HL-60/S4 treated with retinoic acid at 250 ng/mL for 4 days and 3 days (cell line): ENCODE data around the gene TMEM95.

ENCODE experiments used
- in situ Hi-C: fragments of 300-500 bp; cut with MboI; formaldehyde crosslinking; loops from 2 replicates; pipeline ENCODE4 v1.7.0; 2022; ENCODE audit warnings: low sequenced_read_pairs

The TMEM95 gene

DNA sequence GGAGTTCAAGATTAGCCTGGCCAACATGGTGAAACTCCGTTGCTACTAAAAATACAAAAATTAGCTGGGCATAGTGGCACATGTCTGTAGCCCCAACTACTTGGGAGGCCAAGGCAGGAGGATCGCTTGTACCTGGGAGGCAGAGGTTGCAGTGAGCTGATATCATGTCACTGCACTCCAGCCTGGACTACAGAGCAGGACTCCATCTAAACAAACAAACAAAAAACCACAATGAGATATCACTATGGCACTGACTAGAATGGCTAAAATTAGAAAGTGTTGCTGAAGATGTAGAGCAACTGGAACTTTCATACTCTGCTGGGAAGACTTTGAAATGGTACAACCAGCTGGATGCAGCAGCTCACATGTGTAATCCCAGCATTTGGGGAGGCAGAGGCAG, 19.4 kb downstream of the TMEM95 start:
- in situ Hi-C loops = no loop called here

DNA sequence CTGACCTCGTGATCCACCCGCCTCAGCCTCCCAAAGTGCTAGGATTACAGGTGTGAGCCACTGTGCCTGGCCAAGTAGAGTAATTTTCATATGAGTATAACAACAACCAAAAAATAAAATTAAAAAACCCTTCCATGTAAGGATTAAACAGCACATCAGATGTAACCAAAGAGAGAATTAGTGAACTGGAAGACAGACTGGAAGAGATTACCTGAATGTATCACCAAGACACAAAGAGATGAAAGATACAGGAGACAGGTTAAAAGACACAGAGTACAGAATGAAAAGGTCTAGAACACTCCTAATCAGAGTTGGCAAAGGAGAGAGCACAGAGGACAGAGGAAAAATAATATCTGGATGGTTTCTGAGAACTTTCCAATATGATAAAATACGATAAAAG, 24.2 kb downstream of the TMEM95 start:
- in situ Hi-C loops = no loop called here

DNA sequence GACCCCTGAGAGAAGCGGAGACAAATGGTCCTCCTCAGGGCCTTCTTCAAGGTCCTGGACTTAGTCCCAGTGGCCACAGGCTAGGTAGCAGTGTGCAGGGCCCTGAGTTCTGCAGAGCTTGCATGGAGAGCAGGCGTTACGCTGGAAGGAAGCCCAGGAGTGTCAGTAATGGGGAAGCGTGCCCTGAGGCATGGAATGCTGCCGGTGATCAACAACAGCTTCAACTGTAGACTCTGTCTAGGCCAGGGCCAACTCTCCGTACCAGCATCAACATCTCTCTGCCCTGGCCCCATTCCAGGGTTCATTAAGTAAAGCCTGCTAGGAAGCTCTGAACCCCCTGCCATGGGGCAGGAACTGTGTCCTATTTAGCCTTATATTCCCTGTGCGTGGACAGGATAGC, 25.4 kb downstream of the TMEM95 start:
- in situ Hi-C loops = no loop called here

DNA sequence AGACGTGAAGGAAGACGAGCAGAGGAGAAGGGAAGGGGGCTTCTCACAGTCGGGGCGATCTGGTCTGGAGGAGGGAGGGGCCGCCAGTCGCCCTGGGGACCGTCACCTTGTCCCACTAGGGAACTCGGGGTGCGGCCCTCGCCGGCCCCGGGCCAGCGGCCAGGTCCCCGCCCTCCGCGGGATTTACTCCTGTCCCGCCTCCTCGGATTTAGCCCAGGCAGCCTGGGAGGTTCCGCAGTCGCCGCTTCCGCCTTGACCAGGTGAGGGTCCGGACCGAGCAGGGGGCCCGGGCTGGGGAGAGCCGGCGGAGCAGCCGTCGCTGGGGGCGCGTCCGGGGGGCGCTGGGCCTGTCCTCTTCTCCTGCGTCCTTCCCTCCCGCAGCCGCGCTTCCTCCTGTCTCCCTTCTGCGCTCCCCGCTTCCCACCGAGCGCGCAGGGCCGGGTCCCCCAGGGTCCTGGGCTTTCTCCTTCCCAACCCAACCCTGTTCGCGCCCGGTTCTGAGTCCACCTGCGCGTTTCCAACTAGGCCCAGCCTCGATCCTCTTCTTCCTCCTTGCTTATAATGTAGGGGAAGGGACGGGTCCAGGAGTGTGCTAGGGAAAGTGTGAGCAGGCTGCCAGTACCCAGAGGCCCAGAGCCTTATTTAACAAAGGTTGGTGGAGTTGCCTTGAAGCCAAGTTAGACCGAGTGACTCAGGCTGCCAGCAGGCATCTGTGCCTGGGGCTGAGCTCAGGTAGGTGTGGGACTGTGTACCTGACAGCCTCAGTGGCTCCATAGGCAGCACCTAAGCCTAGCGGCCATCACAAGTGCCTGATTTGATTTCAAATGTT, 26.1 kb downstream of the TMEM95 start, which contains the start of gene TNK1:
TSS of gene TNK1 (plus strand) at position 235 of the 829 bp plus-strand sequence. CDS start 1,838 bp downstream, outside the sequence.
- in situ Hi-C loops = no loop called here

DNA sequence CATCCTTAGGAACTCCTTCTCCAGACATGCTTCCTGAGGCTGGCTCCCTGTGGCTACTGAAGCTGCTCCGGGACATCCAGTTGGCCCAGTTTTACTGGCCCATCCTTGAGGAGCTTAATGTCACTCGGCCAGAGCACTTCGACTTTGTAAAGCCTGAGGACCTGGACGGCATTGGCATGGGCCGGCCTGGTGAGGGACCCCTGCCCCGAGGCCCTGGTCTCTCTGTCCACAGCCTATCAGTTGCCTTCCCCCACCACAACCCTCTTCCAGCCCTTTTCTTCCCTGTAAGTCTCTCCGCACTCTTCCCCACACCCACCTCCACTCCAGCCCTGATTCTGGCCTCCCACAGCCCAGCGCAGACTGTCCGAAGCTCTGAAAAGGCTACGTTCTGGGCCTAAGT, 27.9 kb downstream of the TMEM95 start:
- in situ Hi-C loops = no loop called here

DNA sequence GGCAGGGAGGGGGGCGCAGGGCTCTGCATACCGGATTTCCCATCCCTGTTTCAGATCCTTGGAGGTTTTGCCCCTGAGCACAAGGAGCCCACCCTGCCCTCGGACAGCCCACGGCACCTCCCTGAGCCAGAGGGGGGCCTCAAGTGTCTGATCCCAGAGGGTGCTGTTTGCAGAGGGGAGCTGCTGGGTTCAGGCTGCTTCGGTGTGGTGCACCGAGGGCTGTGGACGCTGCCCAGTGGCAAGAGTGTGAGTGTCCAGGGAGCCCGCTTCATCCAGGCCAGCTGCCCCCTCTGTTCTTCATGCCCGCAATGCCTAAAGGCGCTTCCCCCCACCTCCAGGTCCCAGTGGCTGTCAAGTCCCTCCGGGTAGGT, 28.4 kb downstream of the TMEM95 start:
- in situ Hi-C loops = no loop called here

DNA sequence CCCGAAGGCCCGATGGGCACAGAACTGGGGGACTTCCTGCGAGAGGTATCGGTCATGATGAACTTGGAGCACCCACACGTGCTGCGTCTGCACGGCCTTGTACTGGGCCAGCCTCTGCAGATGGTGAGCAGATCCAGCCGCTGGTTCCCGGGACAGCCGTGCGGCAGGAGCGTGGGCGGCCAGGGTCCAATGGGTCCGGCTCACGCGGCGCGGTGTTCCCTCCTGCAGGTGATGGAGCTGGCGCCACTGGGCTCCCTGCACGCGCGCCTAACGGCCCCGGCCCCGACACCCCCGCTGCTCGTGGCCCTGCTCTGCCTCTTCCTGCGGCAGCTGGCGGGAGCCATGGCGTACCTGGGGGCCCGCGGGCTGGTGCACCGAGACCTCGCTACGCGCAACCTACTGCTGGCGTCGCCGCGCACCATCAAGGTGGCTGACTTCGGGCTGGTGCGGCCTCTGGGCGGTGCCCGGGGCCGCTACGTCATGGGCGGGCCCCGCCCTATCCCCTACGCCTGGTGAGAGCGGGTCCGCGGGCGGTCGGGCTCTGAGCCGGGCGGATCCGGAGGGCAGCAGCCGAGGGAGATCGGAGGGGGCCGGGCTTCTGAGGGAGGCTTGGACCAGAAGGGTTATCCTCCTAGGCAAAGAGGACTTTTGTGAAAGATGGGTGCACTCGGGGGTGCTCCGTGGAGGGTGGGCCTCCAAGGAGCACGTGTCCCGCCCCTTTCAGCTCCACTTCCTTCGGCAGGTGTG, 29.0 kb downstream of the TMEM95 start:
- in situ Hi-C loops = no loop called here

DNA sequence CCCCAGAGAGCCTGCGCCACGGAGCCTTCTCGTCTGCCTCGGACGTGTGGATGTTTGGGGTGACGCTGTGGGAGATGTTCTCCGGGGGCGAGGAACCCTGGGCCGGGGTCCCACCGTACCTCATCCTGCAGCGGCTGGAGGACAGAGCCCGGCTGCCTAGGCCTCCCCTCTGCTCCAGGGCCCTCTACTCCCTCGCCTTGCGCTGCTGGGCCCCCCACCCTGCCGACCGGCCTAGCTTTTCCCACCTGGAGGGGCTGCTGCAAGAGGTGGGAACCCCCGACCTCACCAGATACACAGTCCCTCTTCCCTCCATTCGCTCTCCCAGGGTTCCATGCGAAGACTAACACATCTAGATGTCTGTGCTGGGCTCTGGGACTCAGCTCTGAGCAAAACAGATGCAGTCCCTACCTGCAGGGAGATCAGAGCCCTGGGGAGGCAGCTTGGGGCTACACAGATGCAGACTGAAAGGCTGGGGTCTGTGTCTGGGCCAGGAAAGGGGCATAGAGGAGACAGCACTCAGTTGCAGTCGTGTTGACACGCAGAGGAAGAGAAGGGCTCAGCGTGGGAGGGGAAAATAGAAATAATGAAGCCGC, 29.6 kb downstream of the TMEM95 start:
- in situ Hi-C loops = no loop called here

DNA sequence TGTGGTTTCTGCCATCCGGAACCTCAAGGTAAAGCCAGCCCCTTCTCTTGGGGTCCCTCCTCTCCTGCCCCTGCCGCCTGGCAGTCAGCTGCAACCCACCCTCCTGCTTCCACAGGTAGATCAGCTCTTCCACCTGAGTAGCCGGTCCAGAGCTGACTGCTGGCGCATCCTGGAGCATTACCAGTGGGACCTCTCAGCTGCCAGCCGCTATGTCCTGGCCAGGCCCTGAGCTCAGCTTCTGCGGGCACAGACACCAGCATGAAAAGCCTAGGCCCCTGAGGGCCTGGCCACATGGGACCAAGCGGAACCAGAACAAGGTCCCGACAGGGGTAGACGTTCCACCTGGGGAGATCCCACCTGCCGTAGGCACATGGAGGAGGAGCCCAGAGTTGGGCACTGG, 33.9 kb downstream of the TMEM95 start:
- in situ Hi-C loops = no loop called here

DNA sequence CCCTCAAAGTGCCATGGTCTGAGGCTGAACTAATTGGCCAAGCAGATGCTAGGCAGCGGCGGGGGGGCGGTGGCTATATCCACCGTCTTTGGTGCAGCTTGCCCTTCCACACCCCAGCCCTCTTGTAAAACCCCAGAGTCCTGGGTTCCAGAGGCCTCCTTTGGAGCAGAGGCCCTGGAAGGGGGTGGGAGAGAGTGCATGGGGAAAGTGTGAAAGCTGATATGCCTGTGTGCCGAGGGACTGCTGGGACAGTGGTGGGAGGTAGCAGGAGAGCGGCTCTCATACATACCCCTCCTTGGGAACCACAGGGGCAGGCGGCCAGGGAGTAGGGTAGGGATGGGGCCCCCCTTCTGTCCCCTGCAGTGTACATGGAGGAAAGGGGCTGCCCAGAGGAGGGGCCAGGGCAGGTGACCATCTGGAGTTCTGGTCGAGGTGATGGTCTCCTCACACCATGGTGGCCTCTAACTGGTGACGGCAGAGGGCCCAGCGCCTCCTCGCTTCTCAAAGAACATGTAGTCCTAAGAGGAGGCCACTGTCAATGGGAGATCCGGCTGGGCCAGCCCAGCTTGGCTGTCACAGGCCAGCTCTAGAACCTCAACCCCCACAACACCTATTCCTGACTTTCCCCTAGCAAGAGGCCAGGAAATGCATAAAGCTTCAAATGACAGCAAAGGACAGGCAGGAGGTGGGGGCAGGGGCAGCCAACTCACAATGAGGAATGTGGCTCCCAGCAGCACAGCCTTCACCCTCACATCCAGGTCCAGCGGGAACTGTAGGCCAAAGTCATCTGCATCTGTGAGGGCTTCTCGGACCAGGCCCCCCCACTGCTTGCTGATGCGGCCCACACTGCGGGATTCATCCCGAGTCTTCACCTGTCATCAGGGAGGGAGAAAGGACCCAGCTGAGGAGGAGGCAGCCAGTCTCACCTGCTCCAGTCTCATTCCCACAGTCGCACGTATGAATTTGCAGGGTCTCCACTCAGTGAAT, 35.3 kb downstream of the TMEM95 start:
- in situ Hi-C loops = no loop called here

DNA sequence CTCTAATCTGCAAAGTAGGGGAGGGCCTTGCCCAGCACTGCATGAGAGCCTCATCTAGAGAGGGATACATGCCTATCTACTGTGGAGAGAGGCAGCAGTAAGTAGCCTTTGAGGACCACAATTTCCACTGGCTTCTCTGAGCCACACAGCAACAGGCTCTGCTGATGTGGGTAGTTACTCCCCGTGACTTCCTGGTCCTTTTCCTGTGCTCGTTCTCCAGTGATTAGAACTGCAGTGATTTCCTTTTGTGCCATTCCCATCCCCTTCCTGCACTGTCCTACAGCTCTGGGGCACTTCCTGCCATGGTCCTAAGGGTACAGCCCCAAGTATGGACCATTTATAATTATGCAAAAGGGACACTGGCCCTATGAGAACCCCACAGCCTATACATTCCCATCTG, 36.4 kb downstream of the TMEM95 start:
- in situ Hi-C loops = no loop called here

DNA sequence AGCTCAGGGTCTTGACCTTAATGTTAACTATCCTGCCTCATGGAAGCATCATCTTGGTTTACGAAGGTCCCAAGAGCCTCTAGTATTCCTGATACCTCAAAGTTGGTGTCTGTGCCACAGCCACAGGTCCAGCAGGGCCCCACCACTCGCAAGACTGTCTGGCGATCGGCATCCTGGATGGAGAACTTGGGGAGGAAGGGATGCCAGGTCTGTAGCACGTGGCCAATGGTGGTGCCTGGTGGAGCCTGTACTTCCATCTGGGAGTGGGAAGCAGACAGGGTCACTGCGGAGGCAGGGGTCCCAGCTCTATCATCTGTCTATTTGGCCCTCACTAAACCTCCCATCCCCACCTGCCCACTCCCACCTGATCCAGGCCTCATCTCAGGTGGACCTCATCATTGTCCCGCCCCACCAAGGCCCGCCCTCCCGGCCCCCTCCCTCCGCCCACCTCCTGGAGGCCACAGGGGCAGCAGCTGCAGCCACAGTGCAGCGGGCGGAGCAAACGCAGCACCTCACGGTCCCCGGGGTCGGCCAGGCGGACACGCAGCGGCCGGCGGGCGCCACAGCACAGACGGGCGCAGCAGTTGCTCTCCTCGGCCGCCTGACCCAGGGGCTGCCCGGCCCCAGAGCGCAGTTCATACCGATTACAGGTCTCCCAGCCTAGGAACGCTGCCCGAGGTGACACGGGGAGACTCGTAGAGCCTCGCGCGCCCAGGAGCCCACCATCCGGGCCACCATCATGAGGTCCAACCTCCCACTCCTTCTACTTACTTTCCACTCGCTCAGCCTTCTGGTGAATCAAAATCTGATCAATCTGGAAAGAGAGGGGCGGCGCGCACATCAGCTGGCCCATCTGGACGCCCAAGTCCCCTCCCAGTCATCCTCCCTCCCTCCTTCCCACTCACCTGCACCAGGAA, 38.0 kb downstream of the TMEM95 start:
- in situ Hi-C loops = no loop called here

DNA sequence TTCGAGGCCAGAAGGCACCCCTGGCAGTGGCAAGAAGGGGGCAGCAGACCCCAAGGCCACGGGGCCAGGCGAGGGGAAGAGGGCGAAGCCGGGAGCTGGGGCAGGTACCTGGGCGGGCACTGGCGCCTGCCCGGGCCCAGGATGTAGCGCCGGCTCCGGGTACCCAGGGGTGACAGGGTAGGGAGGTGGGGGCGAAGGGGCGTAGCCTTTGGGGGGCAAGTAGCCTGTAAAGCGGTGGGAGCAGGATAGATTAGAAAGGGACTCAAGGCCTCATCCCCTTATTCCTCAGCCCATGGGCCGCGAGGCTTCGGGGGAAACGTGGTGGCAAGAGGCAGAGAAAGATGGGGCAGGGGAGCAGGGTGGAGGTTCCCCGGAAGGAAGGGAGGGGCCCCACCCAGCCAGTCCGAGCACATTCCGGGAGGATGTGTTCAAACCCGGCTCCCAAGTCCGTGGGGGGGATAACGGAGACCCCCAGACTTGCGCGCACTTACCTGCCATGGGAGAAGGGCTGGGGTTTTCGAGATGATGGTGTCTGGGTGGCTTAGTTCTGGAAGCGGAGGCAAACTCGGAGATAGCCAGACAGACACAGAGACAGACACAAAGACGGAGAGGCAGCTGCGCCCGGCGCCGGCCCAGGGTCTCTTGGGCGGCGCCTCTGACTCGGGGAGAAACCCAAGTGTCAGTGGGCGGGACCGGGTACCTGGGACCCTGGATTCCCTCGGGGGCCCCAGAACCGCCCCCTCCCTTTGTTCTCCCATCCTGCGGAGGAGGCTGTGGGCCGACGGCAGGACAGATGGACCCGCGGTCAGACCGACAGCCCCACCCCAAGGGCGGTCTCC, 38.9 kb downstream of the TMEM95 start:
- in situ Hi-C loops = no loop called here

DNA sequence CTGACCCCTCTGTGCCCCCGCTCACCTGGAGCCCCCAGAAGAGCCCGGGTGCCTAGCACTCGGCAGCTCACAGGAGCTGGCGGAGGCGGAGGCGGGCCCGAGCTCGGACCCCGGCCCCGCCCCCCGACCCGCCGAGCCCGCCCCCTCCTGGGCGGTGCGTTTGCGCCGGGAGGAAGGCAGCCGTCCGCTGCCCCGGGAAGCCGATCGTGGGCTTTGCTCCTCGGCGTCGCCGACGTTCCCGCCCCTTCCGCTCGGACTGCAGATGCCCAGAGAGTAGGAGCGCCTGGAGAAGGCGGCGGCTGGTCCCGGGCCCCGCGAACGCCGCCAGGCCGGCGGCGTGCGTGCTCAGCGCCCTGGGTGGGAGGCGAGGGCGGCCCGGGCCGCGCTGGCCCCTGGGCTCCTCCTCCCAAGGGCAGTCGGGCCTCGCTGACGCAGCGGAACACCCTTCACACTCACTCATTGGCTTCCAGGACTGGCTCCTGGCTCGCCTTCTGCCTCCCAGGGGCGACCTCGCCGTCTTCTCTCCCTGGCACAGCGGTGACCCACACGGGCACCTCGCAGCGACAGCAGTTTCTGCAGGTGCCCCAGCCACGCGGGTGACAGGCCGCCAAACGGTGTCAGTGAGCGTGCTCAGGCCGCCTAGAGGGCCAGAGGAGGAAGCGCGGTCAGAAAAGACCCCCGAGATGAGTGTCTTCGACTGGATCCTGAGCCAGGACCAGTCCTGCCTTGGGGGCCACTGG, 39.7 kb downstream of the TMEM95 start, which contains the start of gene PLSCR3:
TSS of gene PLSCR3 (minus strand) at position 74 of the 740 bp plus-strand sequence. CDS start 415 bp downstream, outside the sequence.
- in situ Hi-C loops = no loop called here

DNA sequence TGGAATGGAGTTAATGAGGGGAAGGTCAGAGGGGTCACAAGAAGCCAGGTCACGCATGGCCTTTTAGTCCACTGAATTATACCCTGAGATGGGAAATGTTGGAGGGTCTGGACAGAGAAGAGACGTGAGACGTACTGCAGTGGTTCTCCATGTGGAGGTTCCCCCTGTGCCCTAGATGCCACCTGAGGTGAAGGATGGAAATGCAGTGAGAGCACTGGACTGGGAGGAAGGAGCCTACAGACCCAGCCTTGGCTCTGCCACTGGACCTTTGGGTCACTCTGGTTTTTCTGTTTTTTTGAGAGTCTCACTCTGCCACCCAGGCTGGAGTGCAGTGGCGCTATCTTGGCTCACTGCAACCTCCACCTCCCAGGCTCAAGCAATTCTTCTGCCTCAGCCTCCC, 41.2 kb downstream of the TMEM95 start:
- in situ Hi-C loops = no loop called here

DNA sequence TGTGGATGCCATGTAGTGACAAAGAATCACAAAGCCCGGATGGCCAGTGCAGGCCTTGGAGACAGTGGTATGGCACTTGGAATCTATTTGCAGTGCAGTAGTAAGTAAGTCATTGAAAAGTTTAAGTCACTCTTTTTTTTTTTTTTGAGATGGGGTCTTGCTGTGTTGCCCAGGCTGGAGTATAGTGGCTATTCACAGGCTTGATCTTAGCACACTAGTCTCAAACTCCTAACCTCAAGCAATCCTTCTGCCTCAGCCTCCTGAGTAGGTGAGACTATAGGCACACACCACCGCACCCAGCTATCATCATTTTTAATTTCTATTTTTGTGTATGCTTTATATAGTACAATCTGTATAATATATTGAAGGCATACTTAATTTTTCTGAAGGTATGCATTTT, 43.7 kb downstream of the TMEM95 start:
- in situ Hi-C loops = no loop called here

DNA sequence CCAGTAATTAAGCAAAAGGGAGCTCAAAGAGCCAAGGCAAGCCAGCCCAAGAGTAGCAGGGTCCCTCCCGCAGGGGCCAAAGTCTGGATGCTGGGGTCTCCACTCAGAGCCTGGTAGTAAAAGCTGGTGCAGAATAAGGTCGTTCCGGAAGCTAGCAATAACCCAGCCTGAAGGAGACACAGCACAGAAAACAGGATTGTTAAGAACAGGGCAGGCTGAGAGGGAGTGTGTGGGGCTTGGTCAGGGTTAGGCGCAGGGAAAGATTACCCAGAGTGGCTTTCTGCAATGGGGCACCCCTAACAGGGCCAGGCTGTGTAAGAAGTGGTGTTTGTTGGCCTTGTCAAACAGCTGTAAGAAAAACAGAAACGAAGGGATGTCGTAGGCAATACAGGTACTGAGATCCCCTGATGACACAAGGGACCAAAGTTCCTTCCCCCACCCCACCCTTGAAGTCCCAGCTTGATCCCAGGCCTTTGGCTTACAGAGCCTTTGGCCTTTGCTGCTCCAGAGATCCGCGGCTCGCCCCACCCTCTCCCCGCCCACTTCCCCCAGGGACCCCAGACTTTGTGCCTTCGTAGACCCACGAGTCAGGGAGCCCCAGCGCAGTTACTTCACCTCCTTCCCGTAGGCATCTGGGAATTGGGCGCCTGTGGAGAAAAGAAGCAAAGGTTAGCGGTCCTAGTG, 48.2 kb downstream of the TMEM95 start:
- in situ Hi-C loops = no loop called here

DNA sequence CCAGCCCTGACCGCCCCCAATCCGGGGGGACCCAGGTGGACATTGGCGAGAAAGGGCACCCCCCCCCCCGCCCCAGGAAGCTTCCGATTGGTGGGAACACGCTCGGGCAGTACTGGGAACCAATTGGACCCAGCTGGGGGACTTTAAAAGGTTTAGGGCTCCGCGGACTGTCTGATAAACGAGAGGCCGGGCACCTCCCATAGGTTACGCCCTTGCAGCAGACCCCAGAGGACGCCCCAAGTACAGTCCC, 48.7 kb downstream of the TMEM95 start:
- in situ Hi-C loops = no loop called here
